ENCODE results near the gene CD52.
"Not testable (repeated sequence)": the region's sequence is repeated elsewhere in the genome, so short reads cannot be mapped to it uniquely, and the experiment has no call there.

The CD52 gene

GRCh38 chr1:26324550-26324949 is 6.8 kb downstream of the CD52 start:
- no peaks in the 10 kb centered on the region for H3K9me3 ChIP-seq (ENCODE audit: control insufficient read depth, low read length)
- no peaks in the 10 kb centered on the region for H3K36me3 ChIP-seq (ENCODE audit: control insufficient read depth, insufficient read depth, low read length)
- no peak for TF ChIP-seq CTCF (IDR thresholded peaks at IDR 0.05)
- no peaks in the 10 kb centered on the region for H3K4me1 ChIP-seq
- H3K4me3 ChIP-seq (ENCODE audit: low read depth, low read length), result no peak overlapping the region
- H2AFZ ChIP-seq, result no peak overlapping the region
- H3K4me2 ChIP-seq (ENCODE audit: low read length), result no peak overlapping the region
- no peaks in the 10 kb centered on the region for H3K27me3 ChIP-seq (ENCODE audit: control insufficient read depth, insufficient read depth, low read length)
- H3K27ac ChIP-seq, result no peak overlapping the region
- H3K9ac ChIP-seq, result no peak overlapping the region
- no peaks in the 10 kb centered on the region for H3K79me2 ChIP-seq

- H3K27ac ChIP-seq, result no peak overlapping the region
- no peak for TF ChIP-seq CTCF (IDR thresholded peaks at IDR 0.05)
Observed at GRCh38 chr1:26327956-26328362, 10.2 kb downstream of the CD52 start.

DNA sequence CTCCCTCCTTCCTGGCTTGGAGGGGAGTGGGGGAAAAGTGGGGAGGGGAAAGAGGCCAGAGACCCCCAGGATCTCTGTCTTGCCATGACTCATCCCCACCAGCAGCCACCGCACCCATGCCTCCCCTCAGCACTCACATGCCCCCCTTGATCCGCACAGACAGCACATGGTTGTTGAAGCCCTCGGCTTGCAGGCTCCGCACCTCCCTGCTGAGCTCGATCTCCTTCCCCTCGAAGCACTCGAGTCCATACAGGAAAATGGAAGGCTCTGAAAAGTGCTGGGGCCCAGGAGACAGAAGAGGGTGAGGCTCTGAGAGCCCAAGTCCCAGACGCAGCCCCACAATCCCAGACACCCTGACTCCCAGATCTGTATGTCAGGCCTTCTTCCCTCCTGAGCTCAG is 10.8 kb downstream of the CD52 start:
- Histone ChIP-seq H3K36me3 (ENCODE audit: control insufficient read depth, insufficient read depth, low read length) (no peaks in the 10 kb centered on the region), H3K4me3 (ENCODE audit: low read depth, low read length) (no peak overlapping the region), H3K27me3 (ENCODE audit: control insufficient read depth, insufficient read depth, low read length) (no peaks in the 10 kb centered on the region), H3K27ac (no peak overlapping the region), H3K4me1 (no peaks in the 10 kb centered on the region), H3K9ac (no peak overlapping the region), H3K79me2 (no peaks in the 10 kb centered on the region), H2AFZ (no peak overlapping the region), H3K4me2 (ENCODE audit: low read length) (no peak overlapping the region), H3K9me3 (ENCODE audit: control insufficient read depth, low read length) (no peaks in the 10 kb centered on the region)
- no peak for TF ChIP-seq CTCF (IDR thresholded peaks at IDR 0.05)

More at GRCh38 chr1:26327956-26328362, 10.2 kb downstream of the CD52 start:
- H3K9me3 ChIP-seq (ENCODE audit: control insufficient read depth, low read length), result no peaks in the 10 kb centered on the region
- H3K4me3 ChIP-seq (ENCODE audit: low read depth, low read length), result no peak overlapping the region
- H3K27me3 ChIP-seq (ENCODE audit: control insufficient read depth, insufficient read depth, low read length), result no peaks in the 10 kb centered on the region
- H3K36me3 ChIP-seq (ENCODE audit: control insufficient read depth, insufficient read depth, low read length), result no peaks in the 10 kb centered on the region
- H3K79me2 ChIP-seq, result no peaks in the 10 kb centered on the region
- no peak overlapping the region for H3K9ac ChIP-seq
- H3K4me1 ChIP-seq, result no peaks in the 10 kb centered on the region
- no peak overlapping the region for H2AFZ ChIP-seq
- H3K4me2 ChIP-seq (ENCODE audit: low read length), result no peak overlapping the region

GRCh38 chr1:26329380-26329779 is 11.6 kb downstream of the CD52 start:
- not testable (repeated sequence) for H3K9ac ChIP-seq; H3K27me3 ChIP-seq (ENCODE audit: control insufficient read depth, insufficient read depth, low read length); H3K4me1 ChIP-seq; H2AFZ ChIP-seq; H3K4me2 ChIP-seq (ENCODE audit: low read length); H3K36me3 ChIP-seq (ENCODE audit: control insufficient read depth, insufficient read depth, low read length); H3K9me3 ChIP-seq (ENCODE audit: control insufficient read depth, low read length); H3K4me3 ChIP-seq (ENCODE audit: low read depth, low read length); H3K27ac ChIP-seq; H3K79me2 ChIP-seq

GRCh38 chr1:26330276-26330675 is 12.5 kb downstream of the CD52 start:
- no peaks in the 10 kb centered on the region for H3K9me3 ChIP-seq (ENCODE audit: control insufficient read depth, low read length)
- H3K4me1 ChIP-seq, result no peaks in the 10 kb centered on the region
- H3K4me3 ChIP-seq (ENCODE audit: low read depth, low read length), result no peak overlapping the region
- no peak overlapping the region for H2AFZ ChIP-seq
- H3K9ac ChIP-seq, result no peak overlapping the region
- no peaks in the 10 kb centered on the region for H3K79me2 ChIP-seq
- no peak overlapping the region for H3K27ac ChIP-seq
- H3K27me3 ChIP-seq (ENCODE audit: control insufficient read depth, insufficient read depth, low read length), result no peaks in the 10 kb centered on the region
- H3K4me2 ChIP-seq (ENCODE audit: low read length), result no peak overlapping the region
- TF ChIP-seq CTCF (IDR thresholded peaks at IDR 0.05), result no peak
- no peaks in the 10 kb centered on the region for H3K36me3 ChIP-seq (ENCODE audit: control insufficient read depth, insufficient read depth, low read length)

DNA sequence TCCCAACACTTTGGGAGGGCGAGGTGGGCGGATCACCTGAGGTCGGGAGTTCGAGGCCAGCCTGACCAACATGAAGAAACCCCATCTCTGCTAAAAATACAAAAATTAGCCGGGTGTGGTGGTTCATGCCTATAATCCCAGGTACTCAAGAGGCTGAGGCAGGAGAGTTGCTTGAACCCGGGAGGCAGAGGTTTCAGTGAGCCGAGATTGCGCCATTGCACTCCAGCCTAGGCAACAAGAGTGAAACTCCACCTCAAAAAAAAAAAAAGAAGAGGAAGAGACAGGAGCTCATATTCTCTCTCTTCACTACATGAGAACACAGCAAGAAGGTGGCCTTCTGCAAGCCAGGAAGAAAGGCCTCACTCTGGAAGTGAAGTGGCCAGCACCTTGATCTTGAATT is 15.6 kb downstream of the CD52 start:
- H3K79me2 ChIP-seq; H3K4me1 ChIP-seq; H2AFZ ChIP-seq; H3K27ac ChIP-seq; H3K36me3 ChIP-seq (ENCODE audit: control insufficient read depth, insufficient read depth, low read length); H3K27me3 ChIP-seq (ENCODE audit: control insufficient read depth, insufficient read depth, low read length); H3K9me3 ChIP-seq (ENCODE audit: control insufficient read depth, low read length); H3K4me2 ChIP-seq (ENCODE audit: low read length); H3K9ac ChIP-seq; H3K4me3 ChIP-seq (ENCODE audit: low read depth, low read length): not testable (repeated sequence)
